ENCODE results near the gene MCC.

MCC gene

DNA sequence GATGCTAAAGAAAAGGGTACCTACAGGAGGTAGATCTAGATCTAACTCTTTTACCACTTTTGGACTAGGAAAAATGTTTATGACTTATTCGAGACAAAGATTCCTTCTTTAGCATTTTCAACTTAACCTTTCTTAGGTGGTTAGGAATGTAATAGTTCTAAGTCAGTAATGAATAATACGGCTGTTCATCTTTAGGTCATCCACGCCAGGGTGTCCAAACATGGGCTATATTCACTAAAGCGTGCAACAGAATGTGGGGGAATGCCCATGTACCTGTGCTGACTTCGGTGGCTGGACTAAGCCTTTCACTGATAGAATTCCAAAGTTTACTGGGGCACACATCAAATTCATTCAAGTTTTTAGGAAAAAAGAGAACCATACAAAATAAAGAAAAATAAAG lies 218.2 kb downstream of the MCC start:
- Histone ChIP-seq H3K9me3 (ENCODE audit: control insufficient read depth in 1 of 2, low read length in 2 of 2) (no peaks in the 10 kb centered on the region), H3K36me3 (ENCODE audit: control insufficient read depth in 1 of 2, insufficient read depth in 2 of 2, low read length in 2 of 2) (no peaks in the 10 kb centered on the region), H3K4me1 (ENCODE audit: control insufficient read depth in 1 of 2, insufficient read depth in 2 of 2, low read length in 2 of 2) (no peaks in the 10 kb centered on the region), H3K27ac (ENCODE audit: low read depth, low read length) (no peak overlapping the region), H3K4me3 (ENCODE audit: low read depth in 1 of 2, low read length in 2 of 2) (no peak overlapping the region), H3K9ac (ENCODE audit: low read depth in 1 of 2, low read length in 2 of 2) (no peak overlapping the region), H3K27me3 (ENCODE audit: control insufficient read depth in 1 of 2, insufficient read depth in 2 of 2, low read length in 2 of 2) (no peaks in the 10 kb centered on the region)

DNA sequence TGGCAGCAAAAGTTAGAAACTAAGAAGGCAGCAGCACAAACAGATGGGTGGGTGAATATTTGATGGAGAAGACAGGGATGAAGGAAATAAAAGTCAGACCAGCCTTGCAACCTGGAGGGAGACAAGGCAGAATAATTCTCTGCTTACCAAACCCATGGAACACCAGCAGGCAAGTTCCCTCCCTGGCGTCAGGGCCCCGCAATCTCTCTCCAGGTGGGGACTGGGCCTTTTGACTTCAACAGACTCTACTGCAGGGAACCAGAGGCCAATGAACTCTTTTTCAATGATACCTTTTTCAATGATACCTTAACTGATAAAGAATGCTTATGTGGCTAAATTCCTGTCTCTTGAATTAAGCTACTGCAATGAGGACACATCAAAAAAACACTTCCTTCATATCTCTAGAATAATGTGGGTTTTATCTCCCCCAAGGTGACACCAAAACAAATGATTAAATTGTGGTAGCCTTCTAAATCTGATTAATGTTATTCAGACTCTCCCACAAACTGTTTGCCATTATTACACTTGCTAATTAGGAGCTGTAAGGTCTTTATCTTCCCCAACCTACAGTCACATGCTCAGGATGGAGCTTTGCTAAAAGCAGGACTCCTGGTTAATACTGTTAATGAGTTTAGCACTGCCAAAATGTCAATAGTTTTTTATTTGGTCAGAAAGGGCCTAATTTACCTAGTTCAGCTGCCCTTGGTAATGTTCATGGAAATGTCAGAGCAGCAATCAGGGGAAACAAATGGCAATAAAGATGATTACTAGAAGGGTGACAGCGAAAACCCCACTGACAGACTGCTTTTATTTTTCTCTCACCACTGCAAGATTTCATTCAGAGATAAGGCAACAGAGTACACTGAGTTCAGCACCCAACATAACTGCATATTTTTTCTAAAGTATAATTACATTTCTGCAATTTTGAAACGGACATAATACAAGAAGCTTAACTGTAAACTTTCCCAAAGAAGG lies 218.9 kb downstream of the MCC start:
- Histone ChIP-seq H3K27ac (ENCODE audit: low read depth, low read length) (no peak overlapping the region), H3K9ac (ENCODE audit: low read depth in 1 of 2, low read length in 2 of 2) (no peak overlapping the region), H3K4me3 (ENCODE audit: low read depth in 1 of 2, low read length in 2 of 2) (no peak overlapping the region), H3K27me3 (ENCODE audit: control insufficient read depth in 1 of 2, insufficient read depth in 2 of 2, low read length in 2 of 2) (no peaks in the 10 kb centered on the region), H3K9me3 (ENCODE audit: control insufficient read depth in 1 of 2, low read length in 2 of 2) (no peaks in the 10 kb centered on the region), H3K36me3 (ENCODE audit: control insufficient read depth in 1 of 2, insufficient read depth in 2 of 2, low read length in 2 of 2) (no peaks in the 10 kb centered on the region), H3K4me1 (ENCODE audit: control insufficient read depth in 1 of 2, insufficient read depth in 2 of 2, low read length in 2 of 2) (no peaks in the 10 kb centered on the region)

DNA sequence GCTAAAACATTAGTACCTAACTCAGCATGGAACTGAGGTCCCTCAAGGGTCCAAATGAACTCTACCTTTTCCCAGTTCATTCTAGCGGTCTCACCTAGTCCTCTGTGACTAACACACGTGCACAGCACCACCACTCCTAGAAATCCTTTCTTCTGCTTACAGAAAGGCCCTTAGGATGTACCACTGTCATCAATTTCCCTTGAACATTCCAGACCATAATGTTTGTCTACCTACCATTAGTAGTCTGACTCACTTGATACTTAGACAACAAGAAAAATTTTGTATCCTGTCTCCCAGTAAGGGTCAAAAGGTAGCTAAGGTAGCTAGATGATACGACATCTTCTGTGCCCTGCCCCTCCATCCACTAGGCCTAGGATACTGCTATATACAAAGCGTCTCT lies 220.0 kb downstream of the MCC start:
- Histone ChIP-seq H3K9me3 (ENCODE audit: control insufficient read depth in 1 of 2, low read length in 2 of 2) (no peaks in the 10 kb centered on the region), H3K4me1 (ENCODE audit: control insufficient read depth in 1 of 2, insufficient read depth in 2 of 2, low read length in 2 of 2) (no peaks in the 10 kb centered on the region), H3K36me3 (ENCODE audit: control insufficient read depth in 1 of 2, insufficient read depth in 2 of 2, low read length in 2 of 2) (no peaks in the 10 kb centered on the region), H3K27ac (ENCODE audit: low read depth, low read length) (no peak overlapping the region), H3K4me3 (ENCODE audit: low read depth in 1 of 2, low read length in 2 of 2) (no peak overlapping the region), H3K9ac (ENCODE audit: low read depth in 1 of 2, low read length in 2 of 2) (no peak overlapping the region), H3K27me3 (ENCODE audit: control insufficient read depth in 1 of 2, insufficient read depth in 2 of 2, low read length in 2 of 2) (no peaks in the 10 kb centered on the region)

DNA sequence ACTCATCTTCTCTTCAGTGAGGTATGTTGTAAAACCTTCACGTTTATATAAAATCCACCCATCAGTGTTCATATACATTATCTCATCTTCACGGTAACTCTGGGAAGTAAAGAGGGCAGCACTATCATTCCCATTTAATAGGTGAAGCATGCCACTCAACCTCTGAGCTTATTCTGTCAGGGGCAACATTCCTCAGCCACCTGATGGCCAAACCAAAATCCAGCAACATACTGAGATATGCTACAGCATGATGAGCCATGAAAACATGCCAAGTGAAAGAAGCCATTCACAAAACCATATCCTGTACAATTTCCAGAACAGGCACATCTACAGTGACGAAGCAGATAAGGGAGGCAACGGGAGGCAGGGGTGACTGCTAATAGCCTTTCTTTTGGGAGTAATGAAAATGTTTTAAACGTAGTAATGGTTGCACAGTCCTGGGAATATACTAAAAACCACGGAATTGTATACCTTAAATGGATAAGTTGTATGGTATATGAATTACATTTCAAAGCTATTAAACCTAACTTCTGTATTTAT lies 220.8 kb downstream of the MCC start:
- no peaks in the 10 kb centered on the region for H3K36me3 ChIP-seq (ENCODE audit: control insufficient read depth in 1 of 2, insufficient read depth in 2 of 2, low read length in 2 of 2)
- no peak overlapping the region for H3K27ac ChIP-seq (ENCODE audit: low read depth, low read length)
- H3K9ac ChIP-seq (ENCODE audit: low read depth in 1 of 2, low read length in 2 of 2), result no peak overlapping the region
- no peaks in the 10 kb centered on the region for H3K9me3 ChIP-seq (ENCODE audit: control insufficient read depth in 1 of 2, low read length in 2 of 2)
- H3K27me3 ChIP-seq (ENCODE audit: control insufficient read depth in 1 of 2, insufficient read depth in 2 of 2, low read length in 2 of 2), result no peaks in the 10 kb centered on the region
- no peaks in the 10 kb centered on the region for H3K4me1 ChIP-seq (ENCODE audit: control insufficient read depth in 1 of 2, insufficient read depth in 2 of 2, low read length in 2 of 2)
- no peak overlapping the region for H3K4me3 ChIP-seq (ENCODE audit: low read depth in 1 of 2, low read length in 2 of 2)

DNA sequence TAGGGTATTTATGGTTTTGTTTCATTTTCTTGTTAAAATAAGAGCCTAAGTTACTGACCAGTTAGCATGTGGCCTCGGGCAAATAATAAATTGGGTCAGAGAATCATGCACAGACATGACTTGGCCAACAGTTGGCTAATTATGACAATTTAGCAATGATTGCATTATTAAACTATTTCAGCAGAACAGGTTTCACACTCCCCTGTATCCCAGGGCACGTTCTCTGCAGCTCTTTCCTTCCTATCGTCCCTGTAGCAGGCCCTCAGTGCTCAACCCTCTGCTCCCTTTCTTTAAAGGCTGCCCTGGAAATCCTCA lies 221.4 kb downstream of the MCC start:
- Histone ChIP-seq H3K9ac (ENCODE audit: low read depth in 1 of 2, low read length in 2 of 2) (no peak overlapping the region), H3K4me1 (ENCODE audit: control insufficient read depth in 1 of 2, insufficient read depth in 2 of 2, low read length in 2 of 2) (no peaks in the 10 kb centered on the region), H3K27me3 (ENCODE audit: control insufficient read depth in 1 of 2, insufficient read depth in 2 of 2, low read length in 2 of 2) (no peaks in the 10 kb centered on the region), H3K9me3 (ENCODE audit: control insufficient read depth in 1 of 2, low read length in 2 of 2) (no peaks in the 10 kb centered on the region), H3K4me3 (ENCODE audit: low read depth in 1 of 2, low read length in 2 of 2) (no peak overlapping the region), H3K27ac (ENCODE audit: low read depth, low read length) (no peak overlapping the region), H3K36me3 (ENCODE audit: control insufficient read depth in 1 of 2, insufficient read depth in 2 of 2, low read length in 2 of 2) (no peaks in the 10 kb centered on the region)

DNA sequence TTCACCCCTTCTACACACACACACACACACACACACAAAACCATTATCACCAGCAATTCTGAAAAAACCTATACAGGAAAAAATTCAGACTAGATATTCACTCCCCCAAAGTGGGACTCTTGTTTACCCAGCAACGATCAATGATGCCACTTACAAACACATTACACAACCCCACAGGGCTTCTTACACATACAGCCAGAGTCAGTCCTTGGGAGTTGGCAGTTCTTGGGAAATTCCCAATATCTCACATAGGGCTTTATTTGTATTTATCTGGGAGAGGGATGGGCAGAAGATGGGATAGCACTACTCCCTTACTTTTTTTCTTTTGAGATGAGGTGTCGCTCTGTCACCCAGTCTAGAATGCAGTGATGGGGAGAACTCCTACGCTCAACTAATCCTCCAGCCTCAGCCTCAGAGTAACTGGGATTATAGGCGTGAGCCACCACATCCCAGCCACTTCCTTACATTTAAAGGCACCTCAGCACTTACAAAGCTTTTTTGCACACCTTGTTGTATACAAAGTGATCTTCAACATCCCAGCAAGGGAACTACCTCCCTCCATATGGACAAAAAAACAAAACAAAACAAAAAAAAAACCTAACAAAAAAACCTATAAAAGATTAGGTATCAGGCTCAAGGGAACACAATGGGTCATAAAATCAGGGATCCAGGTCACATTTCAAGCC lies 221.9 kb downstream of the MCC start:
- no peaks in the 10 kb centered on the region for H3K27me3 ChIP-seq (ENCODE audit: control insufficient read depth in 1 of 2, insufficient read depth in 2 of 2, low read length in 2 of 2)
- no peak overlapping the region for H3K9ac ChIP-seq (ENCODE audit: low read depth in 1 of 2, low read length in 2 of 2)
- no peaks in the 10 kb centered on the region for H3K4me1 ChIP-seq (ENCODE audit: control insufficient read depth in 1 of 2, insufficient read depth in 2 of 2, low read length in 2 of 2)
- no peak overlapping the region for H3K27ac ChIP-seq (ENCODE audit: low read depth, low read length)
- no peaks in the 10 kb centered on the region for H3K36me3 ChIP-seq (ENCODE audit: control insufficient read depth in 1 of 2, insufficient read depth in 2 of 2, low read length in 2 of 2)
- no peaks in the 10 kb centered on the region for H3K9me3 ChIP-seq (ENCODE audit: control insufficient read depth in 1 of 2, low read length in 2 of 2)
- no peak overlapping the region for H3K4me3 ChIP-seq (ENCODE audit: low read depth in 1 of 2, low read length in 2 of 2)

DNA sequence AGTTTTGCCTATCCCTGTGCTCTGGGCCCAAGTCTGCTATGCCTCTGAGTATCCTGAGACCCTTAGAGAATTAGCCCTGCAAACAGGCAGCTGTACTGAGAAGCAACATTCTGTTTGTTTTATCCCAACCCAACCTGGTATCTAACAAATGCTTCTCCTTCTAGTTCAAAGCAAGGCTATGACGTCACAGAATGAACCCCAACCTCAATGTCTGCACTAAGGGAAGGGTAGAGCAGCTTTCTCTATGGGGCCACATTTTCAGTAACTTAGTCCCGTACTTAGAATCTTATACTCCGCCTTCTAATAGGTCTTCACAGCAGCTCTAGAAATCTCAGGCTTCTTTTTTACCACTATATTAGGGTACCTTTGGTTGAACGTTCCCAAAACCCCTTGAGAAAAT lies 223.1 kb downstream of the MCC start:
- Histone ChIP-seq H3K4me3 (ENCODE audit: low read depth in 1 of 2, low read length in 2 of 2) (no peak overlapping the region), H3K9ac (ENCODE audit: low read depth in 1 of 2, low read length in 2 of 2) (no peak overlapping the region), H3K4me1 (ENCODE audit: control insufficient read depth in 1 of 2, insufficient read depth in 2 of 2, low read length in 2 of 2) (no peaks in the 10 kb centered on the region), H3K36me3 (ENCODE audit: control insufficient read depth in 1 of 2, insufficient read depth in 2 of 2, low read length in 2 of 2) (no peaks in the 10 kb centered on the region), H3K9me3 (ENCODE audit: control insufficient read depth in 1 of 2, low read length in 2 of 2) (no peaks in the 10 kb centered on the region), H3K27ac (ENCODE audit: low read depth, low read length) (no peak overlapping the region), H3K27me3 (ENCODE audit: control insufficient read depth in 1 of 2, insufficient read depth in 2 of 2, low read length in 2 of 2) (no peaks in the 10 kb centered on the region)

DNA sequence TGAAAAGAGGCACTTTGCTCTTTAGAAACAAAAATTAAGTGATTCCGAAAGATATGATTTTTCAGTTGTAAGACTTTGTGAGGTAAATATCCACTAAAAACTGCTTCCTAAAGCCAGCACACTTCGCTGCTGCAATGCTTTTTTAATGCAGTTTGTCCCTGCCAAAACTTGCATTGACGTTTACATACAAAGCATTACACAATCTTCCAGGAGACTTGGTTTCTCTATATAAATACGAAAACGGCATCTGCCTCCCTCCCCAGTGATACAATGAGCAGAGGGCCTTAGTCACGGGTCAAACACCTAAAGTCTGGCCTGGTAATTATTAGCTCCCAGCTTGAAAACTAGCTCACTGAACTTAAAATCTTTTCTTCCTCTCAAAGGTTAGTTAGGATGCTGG lies 224.2 kb downstream of the MCC start:
- Histone ChIP-seq H3K36me3 (ENCODE audit: control insufficient read depth in 1 of 2, insufficient read depth in 2 of 2, low read length in 2 of 2) (no peaks in the 10 kb centered on the region), H3K4me1 (ENCODE audit: control insufficient read depth in 1 of 2, insufficient read depth in 2 of 2, low read length in 2 of 2) (no peaks in the 10 kb centered on the region), H3K4me3 (ENCODE audit: low read depth in 1 of 2, low read length in 2 of 2) (no peak overlapping the region), H3K27ac (ENCODE audit: low read depth, low read length) (no peak overlapping the region), H3K9ac (ENCODE audit: low read depth in 1 of 2, low read length in 2 of 2) (no peak overlapping the region), H3K27me3 (ENCODE audit: control insufficient read depth in 1 of 2, insufficient read depth in 2 of 2, low read length in 2 of 2) (no peaks in the 10 kb centered on the region), H3K9me3 (ENCODE audit: control insufficient read depth in 1 of 2, low read length in 2 of 2) (no peaks in the 10 kb centered on the region)

DNA sequence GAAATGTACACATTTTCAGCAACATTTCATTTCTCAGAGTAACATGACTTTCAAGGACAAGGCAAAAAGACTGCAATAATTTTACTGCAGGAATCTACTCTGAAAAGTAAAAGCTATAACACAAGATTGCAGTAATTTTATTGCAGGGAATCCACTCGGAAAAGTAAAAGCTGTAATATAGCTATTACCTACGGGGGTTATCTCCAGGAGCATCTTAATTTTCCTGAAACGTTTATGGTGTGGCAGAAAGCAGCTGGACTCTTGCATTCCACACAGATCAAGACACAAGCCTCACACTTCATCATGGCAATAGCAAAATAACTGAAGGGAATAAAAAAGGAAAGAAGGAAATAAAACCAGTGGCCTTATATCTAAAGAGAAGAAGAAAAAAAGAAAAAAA lies 224.7 kb downstream of the MCC start:
- no peaks in the 10 kb centered on the region for H3K4me1 ChIP-seq (ENCODE audit: control insufficient read depth in 1 of 2, insufficient read depth in 2 of 2, low read length in 2 of 2)

DNA sequence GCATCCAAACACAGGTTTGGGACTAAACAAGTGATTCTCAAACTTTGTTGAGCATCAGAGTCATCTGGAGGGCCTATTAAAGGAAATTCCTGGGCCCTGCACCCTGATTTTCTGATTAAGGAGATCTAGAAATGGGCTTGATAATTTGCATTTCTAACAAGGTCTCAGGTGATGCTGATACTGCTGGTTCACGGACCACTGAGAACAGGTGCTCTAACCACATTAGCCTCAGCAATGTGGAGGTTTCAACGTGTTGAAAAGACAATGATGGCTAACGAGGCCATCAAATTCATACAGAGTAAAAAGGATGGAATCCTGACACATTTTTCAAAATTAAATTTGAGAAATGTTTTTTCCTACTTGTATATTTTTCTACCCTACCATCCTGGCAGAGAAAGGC lies 225.6 kb downstream of the MCC start:
- H3K27ac ChIP-seq (ENCODE audit: low read depth, low read length), result no peak overlapping the region
- no peaks in the 10 kb centered on the region for H3K4me1 ChIP-seq (ENCODE audit: control insufficient read depth in 1 of 2, insufficient read depth in 2 of 2, low read length in 2 of 2)
- H3K9ac ChIP-seq (ENCODE audit: low read depth in 1 of 2, low read length in 2 of 2), result no peak overlapping the region
- H3K4me3 ChIP-seq (ENCODE audit: low read depth in 1 of 2, low read length in 2 of 2), result no peak overlapping the region
- no peaks in the 10 kb centered on the region for H3K9me3 ChIP-seq (ENCODE audit: control insufficient read depth in 1 of 2, low read length in 2 of 2)
- H3K36me3 ChIP-seq (ENCODE audit: control insufficient read depth in 1 of 2, insufficient read depth in 2 of 2, low read length in 2 of 2), result no peaks in the 10 kb centered on the region
- no peaks in the 10 kb centered on the region for H3K27me3 ChIP-seq (ENCODE audit: control insufficient read depth in 1 of 2, insufficient read depth in 2 of 2, low read length in 2 of 2)

More for the DNA sequence above, 224.7 kb downstream of the MCC start:
- no peaks in the 10 kb centered on the region for H3K27me3 ChIP-seq (ENCODE audit: control insufficient read depth in 1 of 2, insufficient read depth in 2 of 2, low read length in 2 of 2)
- H3K9ac ChIP-seq (ENCODE audit: low read depth in 1 of 2, low read length in 2 of 2), result no peak overlapping the region
- no peak overlapping the region for H3K4me3 ChIP-seq (ENCODE audit: low read depth in 1 of 2, low read length in 2 of 2)
- no peaks in the 10 kb centered on the region for H3K36me3 ChIP-seq (ENCODE audit: control insufficient read depth in 1 of 2, insufficient read depth in 2 of 2, low read length in 2 of 2)
- H3K27ac ChIP-seq (ENCODE audit: low read depth, low read length), result no peak overlapping the region
- H3K9me3 ChIP-seq (ENCODE audit: control insufficient read depth in 1 of 2, low read length in 2 of 2), result no peaks in the 10 kb centered on the region

All from duodenal mucosa (tissue), 2 donors.